Caco-2 (cell line): ENCODE measurements around the gene RASL12. TPM values are rescaled to one million over a fixed set of nuclear protein-coding genes. Genes with fewer than 3 reads are reported as not detected.

ENCODE experiments used
- BruUV-seq: library from RNA; stranded (reverse); fragments of 400-500 nt; replicated peaks from 2 replicates; lab custom pipeline; 2021; lab: Mats Ljungman, UMichigan
- CTCF ChIA-PET: fragments of 300-600 bp; sonication (Branson Sonifier 250); formaldehyde crosslinking; loops from one replicate; lab custom pipeline; 2022; ENCODE audit warnings: antibody characterized with exemption; lab: Charles Lee
- POLR2A ChIA-PET: fragments of 300-600 bp; sonication (Branson Sonifier 250); formaldehyde crosslinking; loops from one replicate; lab custom pipeline; 2022; ENCODE audit warnings: antibody characterized with exemption; lab: Charles Lee
- DNase-seq, 2 experiments: peaks; one replicate each; pipeline versions ENCODE4 v3.0.0 to v3.0.0-alpha.2; 2020 to 2022
- H3K27me3 ChIP-seq: replicated peaks from 2 replicates; pipeline ENCODE4 v1.6.0; 2011; ENCODE audit warnings: low read length; ENCODE audit not compliant: control insufficient read depth, insufficient read depth
- H3K36me3 ChIP-seq: 2 replicates; pipeline ENCODE4 v1.5.1; 2011; ENCODE audit warnings: low read length; ENCODE audit not compliant: control insufficient read depth, insufficient read depth
- H3K4me1 ChIP-seq: fragments of 250-450 bp; sonication (Bioruptor Pico); 2 replicates; pipeline ENCODE4 v1.5.1; 2020; ENCODE audit warnings: mild to moderate bottlenecking
- H3K4me3 ChIP-seq: 2 replicates; pipeline ENCODE4 v1.5.1; 2011; ENCODE audit warnings: low read depth, mild to moderate bottlenecking, control low read depth, low read length
- H3K9me3 ChIP-seq: fragments of 250-450 bp; sonication (Bioruptor Pico); 2 replicates; pipeline ENCODE4 v1.5.1; 2020; ENCODE audit warnings: mild to moderate bottlenecking, moderate library complexity
- H3K27ac Mint-ChIP-seq: one replicate; pipeline ENCODE4 v1.8.0; 2022; ENCODE audit warnings: mixed read lengths; ENCODE audit not compliant: unreplicated experiment
- H3K27me3 Mint-ChIP-seq: one replicate; pipeline ENCODE4 v1.8.0; 2022; ENCODE audit warnings: mixed read lengths; ENCODE audit not compliant: insufficient read depth, unreplicated experiment
- H3K36me3 Mint-ChIP-seq: one replicate; pipeline ENCODE4 v1.8.0; 2022; ENCODE audit warnings: mild to moderate bottlenecking, mixed read lengths; ENCODE audit not compliant: insufficient read depth, unreplicated experiment
- H3K4me1 Mint-ChIP-seq: one replicate; pipeline ENCODE4 v1.8.0; 2022; ENCODE audit warnings: low read depth, mixed read lengths; ENCODE audit not compliant: unreplicated experiment
- H3K4me3 Mint-ChIP-seq: one replicate; pipeline ENCODE4 v1.8.0; 2022; ENCODE audit warnings: mild to moderate bottlenecking, moderate library complexity, mixed read lengths; ENCODE audit not compliant: unreplicated experiment
- H3K9me3 Mint-ChIP-seq: one replicate; pipeline ENCODE4 v1.8.0; 2022; ENCODE audit warnings: mixed read lengths; ENCODE audit not compliant: unreplicated experiment
- intact Hi-C: fragments of 100-400 bp; cut with micrococcal nuclease; formaldehyde crosslinking; loops from one replicate; pipeline ENCODE4 v1.10.0; 2022; ENCODE audit not compliant: unreplicated experiment
- total RNA-seq: library from RNA; stranded (reverse); gene quantifications from 2 replicates; pipeline ENCODE4 v1.2.3, GENCODE V29; 2022
- TF ChIP-seq, protein P1 (sequence below), 2 experiments: fragments of 200-600 bp in 1 of 2; IDR thresholded peaks; 1 replicate in 1 of 2; 2 replicates in 1 of 2; pipeline versions ENCODE4 v1.5.1 to v1.8.0; 2011 to 2022; ENCODE audit warnings: antibody characterized with exemption in 1 of 2, control low read depth in 1 of 2, inconsistent platforms in 1 of 2, low read depth in 1 of 2, low read length in 1 of 2, mild to moderate bottlenecking in 1 of 2, moderate library complexity in 1 of 2; ENCODE audit not compliant: insufficient read depth in 1 of 2, severe bottlenecking in 1 of 2, unreplicated experiment in 1 of 2

Gene RASL12
- total RNA-seq, 1 experiment from 2014 or later = 6.4 TPM

DNA sequence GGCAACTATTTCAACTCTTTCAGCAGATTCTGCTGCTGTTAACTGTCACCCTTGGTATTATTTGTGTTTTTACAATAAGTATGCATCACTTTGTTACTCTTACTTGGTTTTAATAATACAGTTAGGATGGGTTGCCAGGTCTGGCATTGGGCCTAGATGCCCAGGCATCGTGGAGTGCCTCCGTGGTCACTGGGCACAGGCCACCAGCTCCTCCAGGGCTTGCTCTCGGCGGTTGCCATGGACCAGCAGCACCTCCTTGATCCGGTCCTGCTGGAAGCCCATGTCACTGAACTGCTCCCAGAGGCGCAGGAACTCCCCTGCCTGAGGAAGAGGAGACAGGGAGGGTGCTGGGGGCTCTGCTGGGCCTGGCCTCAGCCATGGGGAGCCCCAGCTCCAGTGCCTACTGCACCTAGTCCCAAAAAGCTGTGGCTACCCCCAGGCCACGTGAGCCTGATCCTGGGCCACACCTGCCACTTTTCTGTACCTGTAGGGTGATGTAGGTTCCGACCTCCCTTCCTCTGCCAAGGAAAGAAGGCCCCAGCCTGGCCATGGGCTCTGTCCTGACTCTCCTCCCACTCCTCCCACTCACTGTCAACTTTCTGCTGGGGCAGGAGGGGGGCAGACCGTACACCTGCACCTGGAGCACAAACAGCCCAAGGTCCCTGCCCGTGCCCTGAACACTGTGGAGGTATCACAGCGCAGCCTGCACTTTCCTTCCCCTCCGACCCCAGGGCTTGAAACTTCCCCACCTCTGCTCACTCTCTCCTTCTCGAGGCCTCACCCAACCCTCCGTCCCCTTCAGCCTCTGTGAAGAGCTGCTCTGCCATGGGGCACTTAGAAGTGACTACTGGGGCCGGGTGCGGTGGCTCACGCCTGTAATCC is 25.4 kb upstream of the RASL12 start:
- POLR2A ChIA-PET = no interaction called here
- Histone ChIP-seq H3K4me3 (no peak overlapping the region), H3K27me3 (no peaks in the 10 kb centered on the region), H3K4me1 (peaks cover 45% of the 10 kb centered on the region), H3K36me3 (no peaks in the 10 kb centered on the region), H3K9me3 (no peaks in the 10 kb centered on the region)
- no TSS peak for BruUV-seq
- Mint-ChIP-seq H3K27ac (no peak overlapping the region), H3K4me3 (no peak overlapping the region), H3K9me3 (no peaks in the 10 kb centered on the region), H3K4me1 (peaks cover 20% of the 10 kb centered on the region), H3K36me3 (peaks cover 16% of the 10 kb centered on the region), H3K27me3 (no peaks in the 10 kb centered on the region)
- no peak for DNase-seq
- CTCF ChIA-PET = no interaction called here
- TF ChIP-seq, protein P1, sequence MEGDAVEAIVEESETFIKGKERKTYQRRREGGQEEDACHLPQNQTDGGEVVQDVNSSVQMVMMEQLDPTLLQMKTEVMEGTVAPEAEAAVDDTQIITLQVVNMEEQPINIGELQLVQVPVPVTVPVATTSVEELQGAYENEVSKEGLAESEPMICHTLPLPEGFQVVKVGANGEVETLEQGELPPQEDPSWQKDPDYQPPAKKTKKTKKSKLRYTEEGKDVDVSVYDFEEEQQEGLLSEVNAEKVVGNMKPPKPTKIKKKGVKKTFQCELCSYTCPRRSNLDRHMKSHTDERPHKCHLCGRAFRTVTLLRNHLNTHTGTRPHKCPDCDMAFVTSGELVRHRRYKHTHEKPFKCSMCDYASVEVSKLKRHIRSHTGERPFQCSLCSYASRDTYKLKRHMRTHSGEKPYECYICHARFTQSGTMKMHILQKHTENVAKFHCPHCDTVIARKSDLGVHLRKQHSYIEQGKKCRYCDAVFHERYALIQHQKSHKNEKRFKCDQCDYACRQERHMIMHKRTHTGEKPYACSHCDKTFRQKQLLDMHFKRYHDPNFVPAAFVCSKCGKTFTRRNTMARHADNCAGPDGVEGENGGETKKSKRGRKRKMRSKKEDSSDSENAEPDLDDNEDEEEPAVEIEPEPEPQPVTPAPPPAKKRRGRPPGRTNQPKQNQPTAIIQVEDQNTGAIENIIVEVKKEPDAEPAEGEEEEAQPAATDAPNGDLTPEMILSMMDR (IDR thresholded peaks at IDR 0.05; ENCODE audit: insufficient read depth in 1 of 2, low read depth in 1 of 2, low read length in 1 of 2, severe bottlenecking in 1 of 2, unreplicated experiment in 1 of 2) = no peak
- intact Hi-C loops = no loop called here

DNA sequence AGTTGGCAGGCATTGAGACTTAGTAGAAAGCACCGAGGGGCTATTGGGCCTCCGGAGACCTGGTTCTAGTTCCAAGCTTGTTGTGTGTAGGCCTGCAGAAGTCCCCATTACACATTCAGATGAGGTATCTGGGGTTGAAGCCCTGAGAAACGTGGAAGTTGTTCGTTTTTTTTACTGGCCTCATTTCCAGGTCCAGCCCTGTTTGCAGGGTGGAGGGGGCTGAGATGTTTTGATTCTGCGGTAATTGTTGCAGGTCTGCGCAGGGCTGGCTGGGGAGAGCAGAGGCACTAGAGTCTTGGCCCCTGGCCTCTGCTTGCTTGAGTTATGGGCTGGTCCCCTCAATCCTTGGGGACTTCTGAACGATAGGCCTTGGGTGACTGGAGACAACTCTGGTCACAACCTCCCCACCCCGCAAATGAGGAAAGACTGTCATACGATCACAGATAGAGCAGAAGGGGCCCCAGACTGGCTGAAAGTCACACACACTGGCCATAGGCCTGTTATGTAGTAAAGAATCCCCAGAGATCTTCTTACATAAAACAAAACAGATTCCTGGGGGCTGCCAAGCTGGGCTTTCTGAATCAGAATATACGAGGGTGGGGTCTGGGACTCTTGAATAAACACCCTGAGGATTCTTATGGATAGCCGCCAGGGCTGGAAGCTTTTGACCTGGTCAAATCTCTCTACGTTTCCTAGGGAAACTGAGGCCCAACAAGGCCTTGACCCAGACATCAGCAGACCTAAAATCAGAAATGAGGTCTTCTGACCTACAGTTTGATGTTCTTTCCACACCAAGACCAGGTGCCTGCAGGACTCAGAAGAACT is 24.4 kb upstream of the RASL12 start:
- ChIA-PET POLR2A (no interaction called here), CTCF (no interaction called here)
- TF ChIP-seq, protein P1 (IDR thresholded peaks at IDR 0.05; ENCODE audit: insufficient read depth in 1 of 2, low read depth in 1 of 2, low read length in 1 of 2, severe bottlenecking in 1 of 2, unreplicated experiment in 1 of 2) = no peak
- intact Hi-C loops = no loop called here
- no peak overlapping the region for H3K4me3 ChIP-seq
- H3K4me1 Mint-ChIP-seq = peaks cover 29% of the 10 kb centered on the region
- no TSS peak for BruUV-seq
- no peak overlapping the region for H3K27ac Mint-ChIP-seq
- H3K4me3 Mint-ChIP-seq = no peak overlapping the region
- H3K27me3 Mint-ChIP-seq = no peaks in the 10 kb centered on the region
- H3K4me1 ChIP-seq = peaks cover 55% of the 10 kb centered on the region
- H3K36me3 Mint-ChIP-seq = peaks cover 16% of the 10 kb centered on the region
- no peaks in the 10 kb centered on the region for H3K27me3 ChIP-seq
- no peaks in the 10 kb centered on the region for H3K9me3 ChIP-seq
- no peak for DNase-seq
- H3K36me3 ChIP-seq = no peaks in the 10 kb centered on the region
- H3K9me3 Mint-ChIP-seq = no peaks in the 10 kb centered on the region

DNA sequence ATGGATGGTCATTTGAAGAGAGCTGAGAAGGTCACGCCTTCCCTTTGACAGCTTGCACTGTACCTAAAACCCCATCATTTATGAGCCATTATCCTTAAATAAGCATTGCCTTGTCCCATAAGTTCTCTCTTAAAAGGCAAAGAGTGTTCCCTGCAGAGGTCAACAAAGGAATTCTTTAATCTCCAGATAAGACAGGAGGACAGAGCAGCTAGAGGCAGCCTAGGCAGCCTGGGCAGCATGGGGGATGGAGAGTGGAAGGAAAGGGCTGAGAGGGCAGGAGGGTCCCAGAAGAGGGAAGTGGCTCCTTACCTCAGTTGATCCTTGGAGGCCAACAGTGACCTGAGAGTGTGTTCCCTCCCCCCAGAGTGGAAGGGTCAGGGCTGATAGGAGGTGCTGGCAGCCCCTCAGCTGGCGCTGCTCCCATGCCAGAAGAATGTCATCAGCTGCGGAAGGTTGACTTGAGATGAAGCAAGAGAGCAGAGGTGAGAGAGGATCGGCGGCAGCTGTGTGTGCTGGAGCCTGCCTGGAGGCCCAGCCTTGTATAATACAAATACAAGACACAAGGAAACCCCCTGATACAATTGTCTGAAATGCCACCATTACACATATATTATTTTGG is 21.5 kb upstream of the RASL12 start:
- Histone ChIP-seq H3K4me1 (peaks cover 66% of the 10 kb centered on the region), H3K36me3 (no peaks in the 10 kb centered on the region), H3K9me3 (no peaks in the 10 kb centered on the region), H3K27me3 (no peaks in the 10 kb centered on the region), H3K4me3 (peak overlapping the region; percentile 13; the same call in 1 of the 2 replicates)
- H3K36me3 Mint-ChIP-seq = peaks cover 18% of the 10 kb centered on the region
- peak; percentile 88 to 94 for DNase-seq
- peak overlapping the region; percentile 90 for H3K27ac Mint-ChIP-seq
- peak overlapping the region; percentile 67 for H3K4me3 Mint-ChIP-seq
- no peaks in the 10 kb centered on the region for H3K27me3 Mint-ChIP-seq
- intact Hi-C loops = loop anchor here (1.0 to 2.0 kb wide), 4 partner anchors 35 to 56 kb away; partner anchors contain the start of genes PDCD7 and SLC51B
- ChIA-PET POLR2A (interaction anchor here (0.6 to 1.5 kb wide), 7 partner anchors 12 to 429 kb away, joined by 3 to 14 read pairs (median 7); partner anchors contain the start of genes PARP16, RNU5B-1 and SLC51B), CTCF (interaction anchor here (0.5 to 4.3 kb wide), 12 partner anchors 10 to 97 kb away, joined by 3 to 65 read pairs (median 4); partner anchors contain the start of gene SLC51B)
- H3K9me3 Mint-ChIP-seq = no peaks in the 10 kb centered on the region
- TF ChIP-seq, protein P1 (IDR thresholded peaks at IDR 0.05; ENCODE audit: insufficient read depth in 1 of 2, low read depth in 1 of 2, low read length in 1 of 2, severe bottlenecking in 1 of 2, unreplicated experiment in 1 of 2) = no peak
- H3K4me1 Mint-ChIP-seq = peaks cover 51% of the 10 kb centered on the region
- TSS peak; percentile 72 for BruUV-seq
